Peyer's patch (tissue), 4 donors: ENCODE data around the gene SEC24D.

Experiments used
- POLR2A ChIP-seq, 2 donors: fragments of 450-650 bp; IDR thresholded peaks; one replicate each; pipeline ENCODE4 v1.5.1; 2017; ENCODE audit warnings: antibody characterized with exemption in 2 of 2, mild to moderate bottlenecking in 2 of 2, moderate library complexity in 2 of 2
- TF ChIP-seq, protein P1 (sequence below), 6 experiments: fragments of 450-650 bp in 4 of 6; fragments of 200-600 bp in 2 of 6; sonication (generic) in 1 of 6; IDR thresholded peaks; one replicate each; pipeline ENCODE4 v1.5.1; 2017 to 2019; ENCODE audit warnings: antibody characterized with exemption in 6 of 6, mild to moderate bottlenecking in 3 of 6, moderate library complexity in 1 of 6

DNA sequence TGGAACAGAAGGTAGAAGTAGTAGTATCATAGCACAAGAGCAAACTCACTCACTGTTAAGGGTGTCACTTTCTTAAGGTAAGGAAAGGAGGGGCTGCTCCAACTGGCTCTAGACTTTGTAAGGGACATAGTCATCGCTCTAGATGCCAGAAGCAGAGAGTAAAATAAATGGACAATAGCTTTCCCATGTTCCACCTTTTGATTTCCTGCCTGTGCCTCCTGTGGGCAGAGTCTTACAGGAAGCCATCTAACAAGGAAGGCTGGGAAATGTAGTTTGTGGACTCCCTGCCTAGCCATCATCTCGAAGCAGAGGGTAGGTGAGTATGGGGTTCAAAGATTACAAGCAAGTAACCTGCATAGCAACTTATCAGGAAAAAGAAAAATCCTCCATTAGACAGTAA lies 152.4 kb downstream of the SEC24D start:
- no peak for TF ChIP-seq POLR2A (IDR thresholded peaks at IDR 0.05)
- TF ChIP-seq, protein P1, sequence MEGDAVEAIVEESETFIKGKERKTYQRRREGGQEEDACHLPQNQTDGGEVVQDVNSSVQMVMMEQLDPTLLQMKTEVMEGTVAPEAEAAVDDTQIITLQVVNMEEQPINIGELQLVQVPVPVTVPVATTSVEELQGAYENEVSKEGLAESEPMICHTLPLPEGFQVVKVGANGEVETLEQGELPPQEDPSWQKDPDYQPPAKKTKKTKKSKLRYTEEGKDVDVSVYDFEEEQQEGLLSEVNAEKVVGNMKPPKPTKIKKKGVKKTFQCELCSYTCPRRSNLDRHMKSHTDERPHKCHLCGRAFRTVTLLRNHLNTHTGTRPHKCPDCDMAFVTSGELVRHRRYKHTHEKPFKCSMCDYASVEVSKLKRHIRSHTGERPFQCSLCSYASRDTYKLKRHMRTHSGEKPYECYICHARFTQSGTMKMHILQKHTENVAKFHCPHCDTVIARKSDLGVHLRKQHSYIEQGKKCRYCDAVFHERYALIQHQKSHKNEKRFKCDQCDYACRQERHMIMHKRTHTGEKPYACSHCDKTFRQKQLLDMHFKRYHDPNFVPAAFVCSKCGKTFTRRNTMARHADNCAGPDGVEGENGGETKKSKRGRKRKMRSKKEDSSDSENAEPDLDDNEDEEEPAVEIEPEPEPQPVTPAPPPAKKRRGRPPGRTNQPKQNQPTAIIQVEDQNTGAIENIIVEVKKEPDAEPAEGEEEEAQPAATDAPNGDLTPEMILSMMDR (IDR thresholded peaks at IDR 0.05): no peak
